Measurements from ENCODE around the gene ADAMTS5. TPM values are rescaled to one million over a fixed set of nuclear protein-coding genes. Genes with fewer than 3 reads are reported as not detected.

ADAMTS5 gene
- total and polyA plus RNA-seq, 2 of the 13 experiments (the other 11 are each of a cell fraction or from before 2014, with no cell fraction given): not detected

DNA sequence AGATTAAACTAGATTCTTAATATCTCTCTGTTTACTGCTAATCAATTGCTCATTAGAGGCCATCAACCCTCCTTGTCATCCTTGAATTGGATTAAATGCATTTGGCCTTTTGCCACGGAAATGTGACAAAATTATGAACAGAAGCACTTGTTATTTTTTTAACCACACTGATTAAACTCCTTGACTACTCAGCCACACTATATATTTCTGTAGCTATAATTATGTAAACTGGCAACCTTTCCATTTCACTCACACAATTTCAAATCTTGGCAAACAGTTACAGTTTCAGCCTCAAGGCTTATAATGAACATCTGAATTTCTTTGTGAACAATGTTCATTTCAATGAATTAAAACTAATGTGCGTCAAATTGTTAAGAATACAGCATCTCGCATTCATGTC lies 10.1 kb downstream of the ADAMTS5 start:
- in situ Hi-C loops (cut with HindIII; ENCODE audit: extremely low pct_ligation_motif_present, low pct_unique_long_range_greater_than_20kb): no loop called here
- DNase-seq (ENCODE audit: low spot score) (no peak), FAIRE-seq (no peak), ATAC-seq (no peak)
- Histone ChIP-seq H2AFZ (ENCODE audit: low read length) (peak overlapping the region; percentile 54), H3K4me2 (ENCODE audit: low read depth, low read length) (no peak overlapping the region), H3K27ac (ENCODE audit: extremely low read length, insufficient read depth, low read length) (no peak overlapping the region), H4K20me1 (ENCODE audit: insufficient read depth, low read length) (no peaks in the 10 kb centered on the region), H3K79me2 (ENCODE audit: insufficient read depth, low read length) (no peaks in the 10 kb centered on the region), H3K4me1 (ENCODE audit: insufficient read depth, low read length) (no peaks in the 10 kb centered on the region), H3K36me3 (replicated peaks in 1 of 2; ENCODE audit: control insufficient read depth in 1 of 2, insufficient read depth in 2 of 2, low read length in 2 of 2) (no peaks in the 10 kb centered on the region), H3K27me3 (ENCODE audit: control insufficient read depth in 1 of 2, insufficient read depth in 2 of 2, low read length in 2 of 2) (no peaks in the 10 kb centered on the region), H3K9ac (ENCODE audit: insufficient read depth, low read depth, low read length) (no peak overlapping the region), H3K9me3 (ENCODE audit: low read length) (peaks cover 92% of the 10 kb centered on the region), H3K4me3 (replicated peaks in 1 of 3; ENCODE audit: insufficient read depth in 1 of 3, low read depth in 2 of 3, low read length in 3 of 3) (no peak overlapping the region)
- ChIA-PET POLR2A (no interaction called here), CTCF (ENCODE audit: low intra/inter-chr PET ratio, low total read pairs) (no interaction called here)
- TF ChIP-seq ZNF496 (CRISPR knock-in tag; IDR thresholded peaks at IDR 0.05; ENCODE audit: insufficient replicate concordance): no peak
- TF ChIP-seq ZNF446 (CRISPR knock-in tag; IDR thresholded peaks at IDR 0.05): no peak
- TF ChIP-seq, protein P1, sequence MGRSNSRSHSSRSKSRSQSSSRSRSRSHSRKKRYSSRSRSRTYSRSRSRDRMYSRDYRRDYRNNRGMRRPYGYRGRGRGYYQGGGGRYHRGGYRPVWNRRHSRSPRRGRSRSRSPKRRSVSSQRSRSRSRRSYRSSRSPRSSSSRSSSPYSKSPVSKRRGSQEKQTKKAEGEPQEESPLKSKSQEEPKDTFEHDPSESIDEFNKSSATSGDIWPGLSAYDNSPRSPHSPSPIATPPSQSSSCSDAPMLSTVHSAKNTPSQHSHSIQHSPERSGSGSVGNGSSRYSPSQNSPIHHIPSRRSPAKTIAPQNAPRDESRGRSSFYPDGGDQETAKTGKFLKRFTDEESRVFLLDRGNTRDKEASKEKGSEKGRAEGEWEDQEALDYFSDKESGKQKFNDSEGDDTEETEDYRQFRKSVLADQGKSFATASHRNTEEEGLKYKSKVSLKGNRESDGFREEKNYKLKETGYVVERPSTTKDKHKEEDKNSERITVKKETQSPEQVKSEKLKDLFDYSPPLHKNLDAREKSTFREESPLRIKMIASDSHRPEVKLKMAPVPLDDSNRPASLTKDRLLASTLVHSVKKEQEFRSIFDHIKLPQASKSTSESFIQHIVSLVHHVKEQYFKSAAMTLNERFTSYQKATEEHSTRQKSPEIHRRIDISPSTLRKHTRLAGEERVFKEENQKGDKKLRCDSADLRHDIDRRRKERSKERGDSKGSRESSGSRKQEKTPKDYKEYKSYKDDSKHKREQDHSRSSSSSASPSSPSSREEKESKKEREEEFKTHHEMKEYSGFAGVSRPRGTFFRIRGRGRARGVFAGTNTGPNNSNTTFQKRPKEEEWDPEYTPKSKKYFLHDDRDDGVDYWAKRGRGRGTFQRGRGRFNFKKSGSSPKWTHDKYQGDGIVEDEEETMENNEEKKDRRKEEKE (IDR thresholded peaks at IDR 0.05): no peak
- TF ChIP-seq, protein P2, sequence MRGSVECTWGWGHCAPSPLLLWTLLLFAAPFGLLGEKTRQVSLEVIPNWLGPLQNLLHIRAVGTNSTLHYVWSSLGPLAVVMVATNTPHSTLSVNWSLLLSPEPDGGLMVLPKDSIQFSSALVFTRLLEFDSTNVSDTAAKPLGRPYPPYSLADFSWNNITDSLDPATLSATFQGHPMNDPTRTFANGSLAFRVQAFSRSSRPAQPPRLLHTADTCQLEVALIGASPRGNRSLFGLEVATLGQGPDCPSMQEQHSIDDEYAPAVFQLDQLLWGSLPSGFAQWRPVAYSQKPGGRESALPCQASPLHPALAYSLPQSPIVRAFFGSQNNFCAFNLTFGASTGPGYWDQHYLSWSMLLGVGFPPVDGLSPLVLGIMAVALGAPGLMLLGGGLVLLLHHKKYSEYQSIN (CRISPR knock-in tag; IDR thresholded peaks at IDR 0.05; ENCODE audit: borderline replicate concordance): no peak
- TF ChIP-seq SMC3 (IDR thresholded peaks at IDR 0.05; ENCODE audit: low read length): no peak
- no peak for TF ChIP-seq KLF9 (CRISPR knock-in tag; IDR thresholded peaks at IDR 0.05; ENCODE audit: low read depth)
- no TSS peak for BruUV-seq (replicated peaks)
- intact Hi-C loops (cut with micrococcal nuclease; ENCODE audit: unreplicated experiment): no loop called here
- WGBS (ENCODE audit: low lambda C conversion rate): 13% methylated on average over 3 of the region's 3 CpGs

Data from HepG2 (cell line).